ENCODE results near the gene GNA14. TPM values are rescaled to one million over a fixed set of nuclear protein-coding genes. Genes with fewer than 3 reads are reported as not detected.

GNA14 gene
- total and polyA plus RNA-seq, 2 experiments from 2014 or later: 3.9 to 10.5 TPM

DNA sequence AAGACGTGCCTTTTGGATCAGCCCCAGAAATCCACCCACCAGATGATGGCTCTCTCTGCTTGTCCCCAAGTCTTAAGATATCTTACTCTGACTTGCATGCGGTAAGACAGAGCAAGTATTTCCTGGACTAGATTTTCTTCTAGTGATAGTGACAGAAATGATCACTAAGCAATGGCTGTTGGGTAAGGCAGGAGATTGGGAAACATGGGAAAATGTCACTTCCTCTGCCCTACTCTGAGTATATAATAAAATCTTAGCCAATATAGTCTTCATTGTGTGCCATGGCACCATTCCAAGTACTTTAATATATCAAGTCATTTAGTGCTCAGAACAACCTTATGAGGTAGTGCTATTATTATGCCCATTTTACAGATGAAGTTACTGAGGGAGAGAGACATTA lies 31.0 kb upstream of the GNA14 start:
- ATAC-seq: no peak
- peaks cover 5% of the 10 kb centered on the region; the same call in 1 of the 2 replicates for H3K9me2 ChIP-seq (ENCODE audit: insufficient read depth)
- H3K27me3 Mint-ChIP-seq (ENCODE audit: insufficient read depth, low read depth, poor library complexity): peaks cover 2% of the 10 kb centered on the region

More for the DNA sequence above, 31.0 kb upstream of the GNA14 start:
- H3K4me1 Mint-ChIP-seq: no peaks in the 10 kb centered on the region
- H3K4me3 Mint-ChIP-seq: no peak overlapping the region
- Histone ChIP-seq H3K79me2 (replicated peaks; ENCODE audit: insufficient read depth) (no peaks in the 10 kb centered on the region), H2AFZ (no peak overlapping the region), H3F3A (replicated peaks; ENCODE audit: low read depth) (no peaks in the 10 kb centered on the region), H3K4me2 (no peak overlapping the region), H3K36me3 (ENCODE audit: insufficient read depth) (no peaks in the 10 kb centered on the region), H3K4me1 (ENCODE audit: insufficient read depth) (no peaks in the 10 kb centered on the region), H3K4me3 (no peak overlapping the region), H3K27ac (ENCODE audit: low read depth) (no peak overlapping the region), H4K20me1 (replicated peaks; ENCODE audit: insufficient read depth) (no peaks in the 10 kb centered on the region), H3K27me3 (ENCODE audit: insufficient read depth) (no peaks in the 10 kb centered on the region)
- TF ChIP-seq ZNF462 (CRISPR knock-in tag; IDR thresholded peaks at IDR 0.05): no peak
- no peak for TF ChIP-seq ZNF331 (CRISPR knock-in tag; IDR thresholded peaks at IDR 0.05; ENCODE audit: low read depth)
- no peak for TF ChIP-seq EZH2phosphoT487 (IDR thresholded peaks at IDR 0.05; ENCODE audit: unreplicated experiment)
- TF ChIP-seq POLR2AphosphoS5 (IDR thresholded peaks at IDR 0.05; ENCODE audit: low read depth): no peak
- TF ChIP-seq ETS1 (IDR thresholded peaks at IDR 0.05): no peak
- no peak for TF ChIP-seq JUNB (IDR thresholded peaks at IDR 0.05; ENCODE audit: unreplicated experiment)
- TF ChIP-seq REST (IDR thresholded peaks at IDR 0.05; ENCODE audit: unreplicated experiment): no peak
- no peak for TF ChIP-seq ZNF114 (CRISPR knock-in tag; IDR thresholded peaks at IDR 0.05)
- no peak for TF ChIP-seq NANOG (IDR thresholded peaks at IDR 0.05; ENCODE audit: borderline replicate concordance)
- TF ChIP-seq, protein P1, sequence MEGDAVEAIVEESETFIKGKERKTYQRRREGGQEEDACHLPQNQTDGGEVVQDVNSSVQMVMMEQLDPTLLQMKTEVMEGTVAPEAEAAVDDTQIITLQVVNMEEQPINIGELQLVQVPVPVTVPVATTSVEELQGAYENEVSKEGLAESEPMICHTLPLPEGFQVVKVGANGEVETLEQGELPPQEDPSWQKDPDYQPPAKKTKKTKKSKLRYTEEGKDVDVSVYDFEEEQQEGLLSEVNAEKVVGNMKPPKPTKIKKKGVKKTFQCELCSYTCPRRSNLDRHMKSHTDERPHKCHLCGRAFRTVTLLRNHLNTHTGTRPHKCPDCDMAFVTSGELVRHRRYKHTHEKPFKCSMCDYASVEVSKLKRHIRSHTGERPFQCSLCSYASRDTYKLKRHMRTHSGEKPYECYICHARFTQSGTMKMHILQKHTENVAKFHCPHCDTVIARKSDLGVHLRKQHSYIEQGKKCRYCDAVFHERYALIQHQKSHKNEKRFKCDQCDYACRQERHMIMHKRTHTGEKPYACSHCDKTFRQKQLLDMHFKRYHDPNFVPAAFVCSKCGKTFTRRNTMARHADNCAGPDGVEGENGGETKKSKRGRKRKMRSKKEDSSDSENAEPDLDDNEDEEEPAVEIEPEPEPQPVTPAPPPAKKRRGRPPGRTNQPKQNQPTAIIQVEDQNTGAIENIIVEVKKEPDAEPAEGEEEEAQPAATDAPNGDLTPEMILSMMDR (conservative IDR thresholded peaks at IDR 0.05; ENCODE audit: low read depth in 2 of 2): no peak
- TF ChIP-seq CREB1 (CRISPR knock-in tag; IDR thresholded peaks at IDR 0.05; ENCODE audit: low read depth): no peak
- TF ChIP-seq STAT1 (IDR thresholded peaks at IDR 0.05; ENCODE audit: unreplicated experiment): no peak
- H3K36me3 Mint-ChIP-seq (ENCODE audit: low read depth): peaks cover 11% of the 10 kb centered on the region; the same call in 2 of the 3 replicates
- H3K27ac Mint-ChIP-seq: no peak overlapping the region
- no peak for DNase-seq (ENCODE audit: low spot score)
- H3K9me3 Mint-ChIP-seq: peaks cover 12% of the 10 kb centered on the region; the same call in 2 of the 3 replicates

Data from GM23338 (cell line).